ENCODE data around the gene ABCF3. TPM values are rescaled to one million over a fixed set of nuclear protein-coding genes. Genes with fewer than 3 reads are reported as not detected.

The ABCF3 gene
- polyA plus RNA-seq, 12 donors: 35.8 to 55.4 (median 43.2) TPM; not detected in 1

DNA sequence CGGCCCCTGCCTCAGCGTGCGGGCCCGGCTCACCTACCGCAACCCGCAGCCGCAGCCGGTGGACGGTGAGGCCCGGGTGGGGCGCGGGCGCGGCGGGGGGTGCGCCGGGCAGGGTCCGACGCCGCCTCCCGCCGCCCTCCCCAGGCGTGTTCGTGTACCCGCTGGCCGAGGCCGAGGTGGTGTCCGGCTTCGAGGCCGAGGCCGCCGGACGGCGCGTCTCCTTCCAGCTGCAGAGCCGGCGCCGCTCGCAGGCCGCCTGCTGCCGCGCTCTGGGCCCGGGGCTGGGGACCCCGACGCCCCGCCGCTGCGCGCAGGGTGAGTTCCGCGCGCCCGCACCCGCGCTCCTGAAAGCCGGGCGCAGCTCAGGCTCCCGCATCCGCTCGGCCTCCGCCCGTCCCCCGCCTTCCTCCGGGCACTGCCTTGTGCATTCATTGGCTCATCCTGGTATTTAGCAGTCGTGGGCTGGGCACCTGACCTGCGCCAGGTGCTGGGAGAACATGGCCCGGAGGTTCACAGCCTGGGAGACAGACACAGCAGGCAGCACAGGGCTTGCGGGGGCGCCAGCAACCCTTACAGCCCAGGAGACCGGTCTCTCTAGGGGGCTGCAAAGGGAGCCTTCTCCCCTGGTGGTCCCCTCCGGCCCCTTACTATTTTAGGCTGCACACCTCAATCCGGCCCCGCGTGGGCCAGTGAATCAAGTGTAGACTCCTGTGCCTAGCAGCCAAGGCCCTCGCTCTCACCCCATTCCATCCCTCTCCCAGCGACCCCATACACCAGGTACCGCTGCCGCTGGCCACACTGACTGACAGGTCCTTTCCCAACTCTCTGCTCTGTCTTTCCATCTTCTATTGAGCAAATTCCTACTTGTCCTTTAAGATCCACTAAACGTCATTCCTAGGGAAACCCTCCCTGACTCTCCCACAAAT, 44.9 kb downstream of the ABCF3 start:
- no peak for DNase-seq

DNA sequence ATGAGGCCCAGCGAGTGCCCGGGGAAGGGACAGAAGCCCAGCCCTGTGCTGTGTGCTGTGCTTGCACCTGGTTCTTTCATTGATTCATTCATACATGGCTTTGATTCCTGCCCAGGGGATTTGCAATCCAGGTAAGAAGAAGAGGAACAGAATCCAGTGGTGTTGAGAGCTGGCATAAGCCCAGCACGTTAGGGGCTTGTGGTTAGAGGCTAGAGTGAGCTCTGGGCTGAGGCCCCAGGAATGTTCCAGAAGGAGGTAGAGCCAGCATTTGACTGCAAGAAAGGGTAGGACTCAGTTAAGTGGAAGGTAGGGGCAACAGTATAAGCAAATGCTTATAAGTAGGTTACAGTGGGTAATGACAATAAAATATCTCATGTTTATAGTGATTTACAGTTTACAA, 45.7 kb downstream of the ABCF3 start:
- no peak for DNase-seq

DNA sequence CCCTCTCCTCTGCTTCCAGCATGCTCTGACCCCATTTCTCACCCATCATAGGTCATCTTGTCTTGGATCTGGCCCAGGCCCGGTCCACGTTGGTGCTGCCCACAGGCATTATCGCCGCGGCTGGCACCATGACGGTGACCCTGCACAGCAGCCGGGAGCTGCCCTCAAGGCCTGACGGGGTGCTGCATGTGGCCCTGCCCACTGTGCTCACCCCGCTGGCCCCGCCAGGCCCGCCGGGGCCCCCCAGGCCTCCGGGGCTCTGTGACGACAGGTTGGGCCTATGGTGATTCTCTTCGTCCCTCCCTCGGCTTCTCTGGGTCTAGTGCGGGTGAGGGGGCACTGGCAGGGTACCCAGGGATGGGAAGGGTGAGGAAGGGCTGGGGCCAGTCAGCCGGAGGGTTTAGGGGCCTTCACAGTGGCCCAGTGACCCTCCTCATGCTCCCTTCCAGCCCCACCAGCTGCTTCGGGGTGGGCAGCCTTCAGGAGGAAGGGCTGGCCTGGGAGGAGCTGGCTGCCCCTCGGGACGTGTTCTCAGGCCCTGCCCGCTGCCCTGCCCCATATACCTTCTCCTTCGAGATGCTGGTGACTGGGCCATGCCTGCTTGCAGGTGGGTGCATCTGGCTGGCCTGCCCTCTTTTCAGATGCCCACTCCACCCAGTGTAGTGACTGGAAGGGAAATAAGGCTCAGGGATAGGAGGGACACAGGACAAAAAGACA, 47.3 kb downstream of the ABCF3 start:
- no peak for DNase-seq

DNA sequence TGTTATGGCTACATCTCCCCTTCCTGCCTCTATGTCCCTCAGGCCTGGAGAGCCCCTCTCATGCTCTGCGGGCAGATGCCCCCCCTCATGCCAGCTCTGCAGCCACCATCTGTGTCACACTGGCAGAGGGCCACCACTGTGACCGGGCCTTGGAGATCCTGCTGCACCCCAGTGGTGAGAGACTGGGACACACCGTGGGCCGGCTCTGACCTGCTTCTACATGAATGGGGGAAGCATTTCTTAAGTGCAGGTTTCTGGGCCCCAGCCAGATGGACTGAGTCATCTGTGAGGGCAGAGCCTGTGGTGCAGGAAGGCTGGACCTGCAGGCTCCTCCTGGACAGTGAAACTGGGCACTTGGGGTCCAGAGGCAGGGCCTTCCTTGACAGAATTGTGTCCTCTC, 48.2 kb downstream of the ABCF3 start:
- DNase-seq: no peak

DNA sequence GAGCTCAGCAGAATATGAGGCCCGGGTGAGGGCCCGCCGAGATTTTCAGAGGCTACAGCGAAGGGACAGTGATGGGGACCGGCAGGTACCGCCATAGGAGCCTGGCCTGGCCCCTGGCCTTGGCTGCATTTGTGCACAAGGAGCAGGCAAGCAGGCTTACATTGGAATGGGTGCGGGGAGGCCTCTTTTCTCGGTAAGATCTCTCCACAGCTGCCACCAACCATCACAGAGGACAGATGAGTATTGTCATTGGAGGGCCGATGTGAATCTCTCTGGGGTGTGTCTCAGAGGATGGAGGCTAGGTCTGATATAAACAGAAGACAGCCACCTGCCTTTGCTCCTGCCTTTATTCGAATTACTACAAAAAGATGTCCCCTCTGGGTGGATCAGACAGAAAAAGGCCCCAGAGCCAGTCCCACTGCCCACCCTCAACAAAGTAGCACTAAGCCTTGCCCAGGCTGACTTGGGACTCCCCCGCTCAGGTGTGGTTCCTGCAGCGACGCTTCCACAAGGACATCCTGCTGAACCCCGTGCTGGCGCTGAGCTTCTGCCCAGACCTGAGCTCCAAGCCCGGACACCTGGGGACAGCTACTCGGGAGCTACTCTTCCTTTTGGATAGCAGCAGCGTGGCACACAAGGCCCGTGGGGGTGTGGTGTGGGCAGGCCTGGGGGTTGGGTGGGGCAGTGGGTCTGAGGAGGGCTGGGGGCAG, 48.8 kb downstream of the ABCF3 start:
- no peak for DNase-seq

DNA sequence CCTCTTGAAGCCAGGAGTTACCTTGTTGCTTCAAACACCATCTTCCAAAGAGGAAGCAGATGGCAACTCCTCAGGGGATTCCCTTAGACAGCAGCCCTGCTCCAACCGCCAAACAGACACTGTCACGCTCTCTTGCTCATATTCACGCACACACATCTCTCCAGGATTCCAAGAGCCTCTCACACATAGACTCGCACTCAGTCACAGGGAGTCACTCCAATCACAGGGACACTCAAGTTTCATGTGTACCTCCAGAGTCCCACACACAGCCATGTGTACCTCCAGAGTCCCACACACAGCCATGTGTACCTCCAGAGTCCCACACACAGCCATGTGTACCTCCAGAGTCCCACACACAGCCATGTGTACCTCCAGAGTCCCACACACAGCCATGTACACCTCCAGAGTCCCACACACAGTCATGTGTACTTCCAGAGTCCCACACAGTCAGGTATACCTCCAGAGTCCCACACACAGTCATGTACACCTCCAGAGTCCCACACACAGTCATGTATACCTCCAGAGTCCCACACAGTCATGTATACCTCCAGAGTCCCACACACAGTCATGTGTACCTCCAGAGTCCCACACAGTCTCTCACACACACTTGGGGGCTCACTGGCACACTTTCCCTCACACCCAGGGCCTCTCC, 49.5 kb downstream of the ABCF3 start:
- no peak for DNase-seq

DNA sequence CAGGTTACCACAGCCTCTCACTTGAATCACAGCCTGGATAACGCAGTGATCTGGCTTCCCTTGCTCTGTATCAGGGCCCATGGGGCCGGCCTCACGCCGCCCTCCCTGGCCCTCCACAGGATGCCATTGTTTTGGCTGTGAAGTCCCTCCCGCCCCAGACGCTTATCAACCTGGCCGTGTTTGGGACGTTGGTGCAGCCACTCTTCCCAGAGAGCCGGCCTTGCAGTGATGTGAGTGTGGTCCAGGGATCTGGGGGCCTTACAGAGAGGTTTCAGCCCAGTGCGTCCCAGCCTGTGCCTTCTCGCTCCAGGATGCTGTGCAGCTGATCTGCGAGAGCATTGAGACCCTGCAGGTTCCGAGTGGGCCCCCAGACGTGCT, 50.0 kb downstream of the ABCF3 start:
- no peak for DNase-seq

DNA sequence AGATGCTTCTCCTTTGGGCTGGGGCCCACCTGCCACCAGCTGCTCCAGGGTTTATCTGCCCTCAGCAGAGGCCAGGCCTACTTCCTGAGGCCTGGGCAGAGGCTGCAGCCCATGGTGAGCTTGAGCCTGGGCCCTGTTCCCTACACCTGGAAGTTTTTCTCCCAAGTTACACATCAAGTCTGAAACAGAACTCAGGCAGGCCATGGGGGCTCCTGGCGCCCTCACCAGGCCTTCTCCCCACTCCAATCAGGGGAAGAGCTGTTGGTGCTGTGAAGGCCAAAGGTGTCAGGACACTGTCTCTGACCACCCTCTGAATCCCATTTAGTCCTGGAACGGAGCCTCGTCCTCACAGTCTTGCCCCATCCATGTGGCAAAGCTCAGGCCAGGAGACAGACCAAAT, 50.6 kb downstream of the ABCF3 start:
- DNase-seq: no peak

DNA sequence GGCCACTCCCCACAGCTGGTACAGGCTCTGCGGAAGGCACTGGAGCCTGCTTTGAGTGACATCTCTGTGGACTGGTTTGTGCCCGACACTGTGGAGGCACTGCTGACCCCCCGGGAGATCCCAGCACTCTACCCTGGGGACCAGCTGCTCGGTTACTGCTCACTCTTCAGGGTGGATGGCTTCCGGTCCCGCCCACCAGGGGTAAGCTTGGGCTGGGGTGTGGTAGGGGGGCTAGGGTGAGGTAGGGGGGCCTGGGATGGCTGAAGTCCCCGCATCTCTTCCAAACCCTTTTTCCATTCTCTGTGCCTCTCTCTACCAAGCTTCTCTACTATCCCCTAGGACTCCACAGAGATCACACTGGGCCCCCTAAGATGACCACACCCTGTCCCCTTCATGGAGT, 51.2 kb downstream of the ABCF3 start:
- DNase-seq: no peak

DNA sequence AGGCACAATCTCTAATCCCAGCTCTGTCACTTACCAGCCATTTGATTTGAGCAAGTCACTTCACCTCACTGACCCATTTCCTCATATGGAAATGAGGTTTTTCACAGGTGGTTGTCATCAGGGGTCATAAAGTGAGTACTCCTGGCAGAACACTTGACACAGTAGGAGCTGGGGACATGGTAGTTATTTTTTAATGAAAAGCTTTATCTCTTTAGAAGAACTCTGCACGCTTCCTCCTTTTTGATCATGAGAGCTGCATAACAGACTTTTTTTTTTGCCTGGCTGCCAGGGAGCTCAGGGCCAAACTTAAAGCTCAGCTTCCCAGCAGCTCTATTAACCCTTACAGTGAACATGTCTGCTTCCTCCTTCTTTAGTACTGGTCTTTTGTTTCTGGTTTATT, 51.8 kb downstream of the ABCF3 start:
- no peak for DNase-seq

DNA sequence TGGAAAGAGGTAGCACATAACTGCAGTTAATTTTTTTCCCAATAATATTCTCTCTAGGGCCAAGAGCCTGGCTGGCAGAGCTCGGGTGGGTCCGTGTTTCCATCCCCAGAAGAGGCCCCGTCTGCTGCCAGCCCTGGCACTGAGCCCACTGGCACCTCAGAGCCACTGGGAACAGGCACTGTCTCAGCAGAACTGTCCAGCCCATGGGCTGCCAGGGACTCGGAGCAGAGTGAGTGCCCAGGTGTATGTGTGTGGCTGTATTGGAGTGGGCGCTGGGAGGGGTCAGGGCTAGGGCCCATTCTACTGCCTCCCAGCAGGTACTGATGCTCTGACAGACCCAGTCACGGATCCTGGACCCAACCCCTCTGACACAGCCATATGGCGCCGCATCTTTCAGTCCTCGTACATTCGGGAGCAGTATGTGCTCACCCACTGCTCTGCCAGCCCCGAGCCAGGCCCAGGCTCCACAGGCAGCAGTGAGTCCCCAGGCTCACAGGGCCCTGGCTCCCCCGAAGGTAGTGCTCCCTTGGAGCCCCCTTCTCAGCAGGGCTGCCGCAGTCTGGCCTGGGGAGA, 52.3 kb downstream of the ABCF3 start:
- DNase-seq: no peak

DNA sequence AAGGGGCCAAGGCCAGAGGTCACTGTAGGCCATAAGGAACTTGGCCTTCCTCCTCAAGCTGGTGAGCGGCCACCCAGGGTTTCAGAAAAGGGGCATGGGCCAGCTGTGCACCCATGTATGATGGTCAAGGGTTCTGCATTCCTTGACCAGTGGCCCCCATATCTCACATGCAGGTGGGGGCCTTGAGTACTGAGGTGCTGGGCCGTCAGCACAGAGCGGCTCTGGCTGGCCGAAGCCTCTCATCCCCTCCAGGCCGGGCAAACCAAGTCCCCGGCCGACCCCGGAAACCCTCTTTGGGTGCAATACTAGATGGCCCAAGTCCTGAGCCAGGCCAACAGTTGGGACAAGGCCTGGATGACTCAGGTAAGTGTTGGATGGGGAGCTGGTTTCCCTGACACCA, 53.2 kb downstream of the ABCF3 start:
- no peak for DNase-seq

DNA sequence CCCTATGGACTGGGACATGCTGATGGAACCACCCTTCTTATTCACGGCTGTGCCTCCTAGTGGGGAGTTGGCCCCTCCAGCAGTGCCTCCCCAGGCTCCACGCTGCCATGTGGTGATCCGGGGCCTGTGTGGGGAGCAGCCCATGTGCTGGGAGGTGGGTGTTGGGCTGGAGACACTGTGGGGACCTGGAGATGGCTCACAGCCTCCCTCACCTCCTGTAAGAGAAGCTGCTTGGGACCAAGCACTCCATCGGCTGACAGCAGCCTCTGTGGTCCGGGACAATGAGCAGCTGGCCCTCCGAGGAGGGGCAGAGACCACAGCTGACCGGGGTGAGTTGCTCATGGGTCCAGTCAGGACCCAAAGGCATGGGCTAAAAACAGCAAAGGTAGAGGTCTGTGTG, 53.7 kb downstream of the ABCF3 start:
- DNase-seq: no peak

DNA sequence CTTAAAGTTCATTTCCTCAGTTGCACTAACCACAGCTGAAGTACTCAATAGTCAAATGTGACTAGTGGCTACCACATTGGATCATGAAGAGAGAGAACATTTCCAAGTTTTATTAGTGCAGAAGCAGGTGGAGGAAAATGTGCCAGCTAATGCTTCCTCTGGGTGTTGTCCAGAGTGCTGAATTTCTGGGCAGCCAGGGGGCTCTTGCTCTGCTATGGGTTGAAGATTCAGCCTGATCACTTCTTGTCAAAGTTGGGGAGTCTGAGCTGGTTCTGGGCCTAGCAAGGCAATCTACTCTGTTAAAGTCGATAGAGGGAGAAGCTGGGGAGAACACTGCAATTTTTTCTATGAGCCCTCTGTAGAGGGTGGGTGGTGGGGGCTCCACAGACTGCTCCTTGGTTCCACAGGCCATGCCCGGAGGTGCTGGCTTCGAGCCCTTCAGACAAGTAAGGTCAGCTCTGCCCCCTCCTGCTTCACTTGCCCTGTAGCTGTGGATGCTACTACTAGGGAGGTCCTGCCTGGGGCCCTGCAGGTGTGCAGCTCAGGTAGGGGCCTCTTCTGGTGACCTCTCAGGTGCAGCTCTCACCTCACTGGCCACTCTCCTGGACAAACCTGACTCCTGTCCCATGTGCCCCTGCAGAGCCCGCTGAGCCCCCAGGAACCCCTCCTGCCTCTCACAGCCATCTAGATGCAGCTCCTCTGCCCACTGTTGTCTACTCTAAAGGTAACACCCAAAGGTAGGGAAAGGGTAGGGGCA, 54.6 kb downstream of the ABCF3 start:
- DNase-seq: peak; percentile 34

DNA sequence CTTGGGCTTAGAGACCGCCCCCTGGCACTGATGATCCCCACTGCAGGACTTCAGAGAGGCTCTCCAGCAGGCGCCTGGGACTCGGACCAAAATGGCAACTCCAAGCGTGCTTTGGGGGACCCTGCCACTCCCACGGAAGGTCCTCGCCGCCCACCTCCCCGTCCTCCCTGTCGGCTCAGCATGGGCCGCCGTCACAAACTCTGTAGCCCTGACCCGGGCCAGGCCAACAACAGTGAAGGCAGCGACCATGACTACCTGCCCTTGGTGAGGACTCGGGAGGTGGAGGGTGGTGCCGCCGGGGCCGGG, 55.1 kb downstream of the ABCF3 start:
- no peak for DNase-seq

DNA sequence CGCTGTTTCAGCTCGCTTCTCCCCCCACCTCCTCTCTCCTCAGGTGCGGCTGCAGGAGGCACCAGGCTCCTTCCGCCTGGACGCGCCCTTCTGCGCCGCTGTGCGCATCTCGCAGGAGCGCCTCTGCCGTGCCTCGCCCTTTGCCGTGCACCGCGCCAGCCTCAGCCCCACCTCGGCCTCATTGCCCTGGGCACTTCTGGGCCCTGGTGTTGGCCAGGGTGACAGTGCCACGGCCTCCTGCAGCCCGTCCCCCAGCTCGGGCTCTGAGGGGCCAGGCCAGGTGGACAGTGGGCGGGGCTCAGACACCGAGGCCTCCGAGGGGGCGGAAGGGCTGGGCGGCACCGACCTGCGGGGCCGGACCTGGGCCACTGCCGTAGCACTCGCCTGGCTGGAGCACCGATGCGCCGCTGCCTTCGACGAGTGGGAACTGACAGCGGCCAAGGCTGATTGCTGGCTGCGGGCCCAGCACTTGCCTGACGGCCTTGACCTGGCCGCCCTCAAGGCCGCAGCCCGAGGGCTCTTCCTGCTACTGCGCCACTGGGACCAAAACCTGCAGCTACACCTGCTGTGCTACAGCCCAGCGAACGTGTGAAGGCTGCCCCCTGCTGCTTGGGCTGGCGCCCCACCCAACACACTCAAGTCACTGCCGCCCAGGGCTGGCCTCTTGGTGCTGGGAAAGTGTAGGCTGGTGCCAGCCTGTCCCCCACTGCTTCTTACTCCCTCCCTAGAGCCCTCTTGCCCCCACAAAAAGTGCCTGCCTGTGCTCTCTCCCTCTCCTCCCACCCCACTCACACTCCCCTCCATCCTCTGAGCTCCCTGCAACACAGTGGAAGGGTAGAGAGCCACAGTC, 55.7 kb downstream of the ABCF3 start:
- no peak for DNase-seq

DNA sequence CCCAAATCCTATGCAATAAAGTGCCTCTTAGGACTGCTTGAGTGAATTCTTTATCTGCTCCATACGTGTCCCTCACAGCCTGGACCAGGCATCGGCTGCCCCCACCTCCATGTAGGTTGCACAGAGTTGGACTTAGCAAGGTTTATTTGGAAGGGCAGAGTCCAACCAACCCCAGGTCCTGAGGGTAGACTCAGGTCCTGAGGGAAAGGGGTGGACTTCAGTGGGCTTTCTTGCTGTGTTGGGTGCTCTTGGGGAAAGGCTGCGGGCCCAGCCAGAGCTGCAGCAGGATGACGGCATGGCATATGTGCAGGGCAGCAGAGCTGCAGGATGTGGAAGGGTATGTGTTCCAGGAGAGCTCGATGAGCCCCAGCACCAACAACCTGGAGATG, 56.3 kb downstream of the ABCF3 start:
- DNase-seq: no peak

All from muscle of arm (tissue), 12 donors.